HG03025 (cell line): ENCODE results near the gene MACROD2.

ENCODE experiments used
- ATAC-seq: cut with Tn5 transposase; IDR thresholded peaks from one replicate; pipeline ENCODE4 v1.9.1; 2021; ENCODE audit warnings: mild to moderate bottlenecking, moderate library complexity; ENCODE audit not compliant: unreplicated experiment, low FRiP score

MACROD2 gene

GRCh38 chr20:14561741-14562221 is 566.5 kb downstream of the MACROD2 start:
- no peak for ATAC-seq

GRCh38 chr20:14562981-14563380 is 567.7 kb downstream of the MACROD2 start:
- no peak for ATAC-seq

DNA sequence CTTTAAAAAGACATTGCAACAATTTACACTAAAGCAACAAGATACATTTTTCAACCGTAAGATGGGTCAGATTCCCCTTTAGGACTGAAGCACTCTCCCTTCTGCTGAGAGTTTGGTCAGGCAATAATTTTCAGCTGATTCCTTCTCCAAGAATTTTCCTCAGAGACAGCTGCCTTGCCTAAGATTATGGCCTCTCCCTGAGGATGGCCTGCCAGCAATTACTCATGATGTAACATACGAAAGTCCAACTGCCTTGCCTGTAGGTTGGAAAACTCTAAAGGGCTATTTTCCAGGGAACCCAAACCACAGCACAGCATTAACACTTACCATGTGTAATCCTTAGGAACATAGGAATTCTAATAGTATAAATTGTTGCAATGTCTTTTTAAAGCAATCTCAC is 571.2 kb downstream of the MACROD2 start:
- no peak for ATAC-seq

DNA sequence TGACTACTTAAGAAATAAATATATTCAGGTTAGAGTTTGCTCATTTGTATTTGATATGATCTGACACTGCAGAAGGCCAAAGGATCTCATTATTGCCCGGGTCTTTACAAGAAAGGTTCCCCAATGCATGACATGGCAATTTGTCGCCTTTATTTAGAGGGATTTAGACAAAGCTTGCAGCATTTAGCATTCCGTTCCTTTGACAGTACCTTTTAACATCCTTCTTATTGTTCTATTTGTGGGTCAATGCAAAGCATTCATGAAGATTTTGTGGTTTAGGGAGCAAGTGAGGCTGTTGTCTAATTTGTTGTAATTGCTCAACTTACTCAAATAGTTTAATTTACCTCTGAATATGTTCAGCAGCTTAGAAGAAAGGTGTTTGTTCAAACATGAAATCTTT is 572.9 kb downstream of the MACROD2 start:
- ATAC-seq, result no peak

DNA sequence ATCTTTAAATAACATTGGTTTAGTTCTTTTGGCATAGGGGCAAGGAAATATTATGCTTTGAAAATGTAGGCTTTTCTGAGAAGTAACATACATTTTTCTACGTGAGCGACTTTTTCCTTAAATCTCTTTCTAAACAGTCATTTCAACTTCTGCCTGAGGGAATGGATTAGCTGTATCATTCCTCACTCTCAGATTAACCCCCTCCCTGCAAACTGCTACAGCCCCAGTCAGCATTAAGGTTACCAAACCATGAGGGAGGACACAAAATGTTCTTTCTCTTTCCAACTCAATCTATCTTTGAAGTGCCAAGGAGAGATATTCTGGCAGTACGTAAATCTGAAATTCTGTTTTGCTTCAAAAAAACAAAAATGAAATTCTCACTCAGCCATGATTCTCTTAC is 573.4 kb downstream of the MACROD2 start:
- ATAC-seq, result no peak

GRCh38 chr20:14569641-14570040 is 574.3 kb downstream of the MACROD2 start:
- ATAC-seq, result no peak

DNA sequence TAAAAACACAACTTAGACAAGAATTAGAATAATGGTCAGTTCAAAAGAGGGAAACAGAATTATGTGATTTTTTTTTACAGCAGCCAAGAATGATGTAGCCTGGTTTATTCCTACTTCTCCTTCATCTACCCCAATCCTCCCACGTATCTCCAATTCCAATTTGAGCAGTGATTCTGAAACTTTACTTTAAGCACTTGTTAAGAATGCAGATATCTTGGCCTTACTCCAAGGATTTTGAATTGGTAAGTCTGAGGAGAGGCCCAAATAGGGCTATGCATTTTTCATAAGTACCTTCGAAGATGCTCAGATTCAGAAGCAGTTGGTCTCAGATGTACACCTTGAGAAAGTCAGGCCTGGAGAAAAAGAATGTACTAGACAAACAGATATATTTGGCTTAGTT is 575.5 kb downstream of the MACROD2 start:
- no peak for ATAC-seq

DNA sequence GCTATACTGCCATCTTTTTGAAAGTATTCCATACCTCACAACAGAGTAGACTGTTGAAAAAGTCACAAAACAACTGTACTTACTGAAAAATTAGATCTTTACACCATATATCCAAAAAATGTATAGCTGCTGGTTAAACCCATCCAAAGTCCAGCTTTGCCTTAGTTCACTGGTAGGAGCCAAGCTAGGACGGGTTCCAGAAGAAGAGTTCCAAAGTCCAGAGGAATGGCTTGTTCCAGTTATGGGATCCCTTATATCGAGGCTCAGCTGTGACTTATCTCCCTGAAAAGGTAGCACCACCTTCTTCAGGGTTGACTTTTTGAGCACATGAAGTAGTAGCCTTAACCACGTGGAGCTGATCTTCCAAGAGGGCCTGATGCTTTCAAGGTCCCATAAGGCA is 578.4 kb downstream of the MACROD2 start:
- no peak for ATAC-seq

- no peak for ATAC-seq
Measured at GRCh38 chr20:14576196-14576877, 581.0 kb downstream of the MACROD2 start.

- ATAC-seq, result no peak
Measured at GRCh38 chr20:14580418-14581074, 585.2 kb downstream of the MACROD2 start.

GRCh38 chr20:14581731-14582130 is 586.4 kb downstream of the MACROD2 start:
- ATAC-seq, result no peak

DNA sequence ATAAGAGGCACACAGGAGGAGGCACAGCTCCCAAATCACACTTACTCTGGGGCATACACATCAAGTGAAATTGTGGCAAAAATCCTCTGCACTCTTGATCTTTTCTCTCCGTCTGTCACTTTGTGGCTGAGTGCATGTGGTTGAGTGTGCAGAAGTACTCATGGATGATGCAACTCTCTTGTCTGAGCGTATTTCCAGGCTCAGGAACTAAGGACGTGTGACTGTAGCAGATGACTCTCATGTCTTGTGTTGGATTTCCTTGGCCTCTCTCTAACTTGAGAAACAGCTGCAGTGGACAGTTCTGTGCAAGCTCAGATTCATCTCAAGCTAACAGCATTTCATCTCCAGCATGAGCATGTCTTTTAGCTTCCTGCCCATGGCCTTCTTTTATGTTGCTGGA is 587.5 kb downstream of the MACROD2 start:
- ATAC-seq, result no peak

DNA sequence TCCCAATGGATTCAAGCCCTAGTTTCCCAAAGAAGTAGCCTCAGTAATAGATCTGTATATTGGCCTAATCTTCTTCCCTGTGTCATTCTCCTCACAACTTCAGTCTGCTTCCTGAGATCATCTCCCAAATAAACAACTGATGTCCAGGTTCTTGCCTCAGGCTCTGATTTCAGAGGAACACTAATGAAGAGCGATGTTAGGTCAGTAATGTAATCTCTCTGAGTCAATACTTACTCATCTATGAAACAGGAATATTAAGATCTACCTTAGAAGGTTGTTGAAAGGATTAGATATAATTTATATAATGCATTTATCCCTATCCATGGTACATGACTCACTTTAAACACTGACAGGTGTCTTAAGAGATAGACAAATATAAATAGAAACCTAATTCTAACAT is 588.1 kb downstream of the MACROD2 start:
- ATAC-seq, result no peak

- no peak for ATAC-seq
Measured at GRCh38 chr20:14589383-14589782, 594.1 kb downstream of the MACROD2 start.

DNA sequence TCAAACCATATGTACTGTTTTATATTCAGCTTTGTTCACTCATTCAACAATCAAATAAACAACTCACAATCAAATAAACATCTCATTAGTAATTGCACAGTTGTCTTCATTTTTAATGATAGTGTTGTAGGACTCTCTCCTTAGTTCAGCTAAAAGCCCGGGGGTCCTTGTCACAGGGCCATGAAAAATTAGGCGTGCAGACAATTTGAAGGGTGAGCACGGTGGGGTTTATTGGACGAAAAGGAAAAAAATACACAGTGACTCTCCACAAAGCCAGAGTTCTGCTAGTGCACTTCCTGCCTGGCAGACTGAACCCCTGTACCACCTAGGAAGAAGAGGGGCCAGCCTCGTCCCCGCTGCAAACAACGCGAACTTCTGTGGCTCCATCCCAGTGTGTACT is 599.7 kb downstream of the MACROD2 start:
- no peak for ATAC-seq

GRCh38 chr20:14597206-14597715 is 601.9 kb downstream of the MACROD2 start:
- ATAC-seq, result no peak

DNA sequence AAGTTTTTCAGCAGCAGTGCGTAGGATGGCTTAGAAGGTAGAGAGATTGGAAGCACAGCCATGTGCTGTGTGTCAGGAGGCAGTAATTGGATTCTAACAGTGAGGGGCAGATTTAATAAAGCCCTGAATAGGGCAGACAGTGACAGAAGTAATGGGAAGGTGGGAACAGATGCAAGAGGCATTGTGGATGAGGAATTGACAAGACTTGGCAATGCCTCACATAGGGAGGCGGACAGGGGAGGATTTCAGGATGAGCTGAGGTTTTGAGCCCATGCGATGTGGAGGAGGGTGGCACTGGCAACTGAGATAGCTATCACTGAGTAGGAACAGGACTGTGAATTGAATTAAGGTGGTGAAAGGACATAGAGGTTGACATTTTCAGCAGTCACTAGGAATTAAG is 604.3 kb downstream of the MACROD2 start:
- ATAC-seq, result no peak

GRCh38 chr20:14600527-14600926 is 605.2 kb downstream of the MACROD2 start:
- ATAC-seq, result no peak

DNA sequence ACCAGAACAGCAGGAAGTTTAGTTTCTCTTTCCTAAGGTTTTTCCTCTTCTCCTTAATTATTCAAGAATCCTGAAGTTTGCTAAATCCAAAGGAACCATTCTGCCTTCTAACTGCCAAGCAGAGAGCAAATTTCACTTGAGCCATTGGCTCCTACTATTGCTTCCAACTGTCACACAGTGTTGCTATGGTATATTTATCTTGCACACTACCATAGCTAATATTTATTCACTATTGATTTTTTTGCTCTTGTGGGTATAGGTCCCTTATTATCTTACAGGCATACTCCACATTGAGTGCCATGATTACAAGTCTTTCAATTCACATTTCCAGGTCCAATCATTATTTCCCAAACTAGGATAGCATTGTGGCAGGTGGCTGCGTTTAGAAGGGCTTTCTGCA is 608.8 kb downstream of the MACROD2 start:
- ATAC-seq, result no peak

- ATAC-seq, result no peak
Measured at GRCh38 chr20:14609328-14610221, 614.3 kb downstream of the MACROD2 start.

GRCh38 chr20:14611479-14611878 is 616.2 kb downstream of the MACROD2 start:
- no peak for ATAC-seq
